Measurements from ENCODE around the gene PLPP1. TPM values are rescaled to one million over a fixed set of nuclear protein-coding genes. Genes with fewer than 3 reads are reported as not detected.

The PLPP1 gene
- total and polyA plus RNA-seq, 2 of the 13 experiments (the other 11 are each of a cell fraction or from before 2014, with no cell fraction given), result 7.3 to 12.1 TPM

GRCh38 chr5:55534436-55535198 is at the start of gene PLPP1 (continued):
- TF ChIP-seq ZMYM3 (CRISPR knock-in tag; IDR thresholded peaks at IDR 0.05) (no peak), TP53 (CRISPR knock-in tag; conservative IDR thresholded peaks at IDR 0.05) (no peak), PBX2 (CRISPR knock-in tag; IDR thresholded peaks at IDR 0.05) (no peak), ZNF646 (CRISPR knock-in tag; IDR thresholded peaks at IDR 0.05) (peak; percentile 45; the same call in 1 of the 2 replicates), AKAP8 (CRISPR knock-in tag; IDR thresholded peaks at IDR 0.05) (no peak; the same call in 1 of the 2 replicates), SNAI1 (CRISPR knock-in tag; IDR thresholded peaks at IDR 0.05; ENCODE audit: borderline replicate concordance) (no peak), REL (CRISPR knock-in tag; conservative IDR thresholded peaks at IDR 0.05) (peak; percentile 52; the same call in 1 of the 2 replicates), JDP2 (CRISPR knock-in tag; IDR thresholded peaks at IDR 0.05; ENCODE audit: borderline replicate concordance) (no peak), PRPF4 (IDR thresholded peaks at IDR 0.05; ENCODE audit: low read depth, low read length, poor library complexity, severe bottlenecking) (no peak), ZNF3 (CRISPR knock-in tag; IDR thresholded peaks at IDR 0.05) (no peak), ZNF580 (CRISPR knock-in tag; IDR thresholded peaks at IDR 0.05; ENCODE audit: borderline replicate concordance, low read depth) (peak; percentile 24; the same call in 1 of the 2 replicates), ATF1 (CRISPR knock-in tag; IDR thresholded peaks at IDR 0.05) (no peak), ZSCAN5A (CRISPR knock-in tag; IDR thresholded peaks at IDR 0.05; ENCODE audit: borderline replicate concordance) (no peak; the same call in 1 of the 2 replicates), MZF1 (CRISPR knock-in tag; IDR thresholded peaks at IDR 0.05; ENCODE audit: borderline replicate concordance) (0 out of 2 replicates have a peak, but pooled peaks have one; percentile 51), ZNF12 (CRISPR knock-in tag; IDR thresholded peaks at IDR 0.05) (no peak), ZXDC (CRISPR knock-in tag; IDR thresholded peaks at IDR 0.05) (no peak; the same call in 1 of the 2 replicates), ZNF816 (CRISPR knock-in tag; IDR thresholded peaks at IDR 0.05; ENCODE audit: borderline replicate concordance) (no peak)

Measured in HepG2 (cell line).